GM12878 (cell line): Measurements from ENCODE around the gene FTO. TPM values are rescaled to one million over a fixed set of nuclear protein-coding genes. Genes with fewer than 3 reads are reported as not detected.

ENCODE experiments used
- ATAC-seq: fragments of 200-7000 bp; cut with Tn5 transposase; 3 replicates; pipeline ENCODE4 v1.9.1; 2020; ENCODE audit warnings: mild to moderate bottlenecking, moderate library complexity
- BruUV-seq: library from RNA; stranded (reverse); fragments of 400-500 nt; replicated peaks from 2 replicates; lab custom pipeline; 2021; lab: Mats Ljungman, UMichigan
- CTCF ChIA-PET: fragments of 300-600 bp; sonication (Branson Sonifier 250); formaldehyde crosslinking; extraction: SDS; loops from one replicate; lab custom pipeline; 2021; ENCODE audit warnings: inconsistent platforms; lab: Yijun Ruan, JAX
- POLR2A ChIA-PET: fragments of 350-600 bp; formaldehyde crosslinking; extraction: SDS; loops from one replicate; lab custom pipeline; 2021; ENCODE audit warnings: inconsistent platforms; lab: Charles Lee
- RAD21 ChIA-PET: fragments of 300-600 bp; sonication (Branson Sonifier 250); formaldehyde crosslinking; loops from one replicate; lab custom pipeline; 2023; ENCODE audit warnings: antibody characterized with exemption; ENCODE audit not compliant: unreplicated experiment; lab: Charles Lee
- SMC1A ChIA-PET: fragments of 300-600 bp; sonication (Branson Sonifier 250); formaldehyde crosslinking; loops from one replicate; lab custom pipeline; 2023; ENCODE audit not compliant: unreplicated experiment, uncharacterized antibody; lab: Charles Lee
- DNase-seq: peaks from one replicate; pipeline ENCODE4 v3.0.0-alpha.2; 2011; ENCODE audit warnings: low read depth, low spot score
- FAIRE-seq: peaks from 3 replicates; lab custom pipeline; 2011; peaks lifted over from hg19 to GRCh38; lab: Jason Lieb, UNC
- H2AFZ ChIP-seq: 2 replicates; pipeline ENCODE4 v1.6.0; 2011; ENCODE audit warnings: low read depth, low read length, control low read depth; ENCODE audit not compliant: control insufficient read depth
- H3K27ac ChIP-seq: 2 replicates; pipeline ENCODE4 v1.5.1; 2011; ENCODE audit warnings: control low read depth; ENCODE audit not compliant: control insufficient read depth, insufficient read depth
- H3K27me3 ChIP-seq, 2 experiments: replicated peaks in 1 of 2; 2 replicates each; pipeline versions ENCODE4 v1.6.0 to v1.6.1; 2011; ENCODE audit warnings: low read length in 1 of 2; ENCODE audit not compliant: control insufficient read depth in 2 of 2, insufficient read depth in 2 of 2
- H3K36me3 ChIP-seq, 2 experiments: 2 replicates each; pipeline ENCODE4 v1.5.1; 2011; ENCODE audit warnings: low read length in 1 of 2; ENCODE audit not compliant: control insufficient read depth in 2 of 2, insufficient read depth in 2 of 2
- H3K4me1 ChIP-seq: 2 replicates; pipeline ENCODE4 v1.6.1; 2011; ENCODE audit warnings: mild to moderate bottlenecking, low read length, moderate library complexity, mixed read lengths; ENCODE audit not compliant: control insufficient read depth, insufficient read depth
- H3K4me2 ChIP-seq: 2 replicates; pipeline ENCODE4 v1.6.0; 2011; ENCODE audit warnings: control low read depth; ENCODE audit not compliant: control insufficient read depth, insufficient read depth
- H3K4me3 ChIP-seq: fragments of 200-600 bp; sonication (generic); 2 replicates; pipeline ENCODE4 v1.5.1; 2016
- H3K79me2 ChIP-seq: 2 replicates; pipeline ENCODE4 v1.6.0; 2011; ENCODE audit warnings: low read length; ENCODE audit not compliant: control insufficient read depth, insufficient read depth
- H3K9ac ChIP-seq: 2 replicates; pipeline ENCODE4 v1.8.0; 2011; ENCODE audit warnings: low read length, control low read depth, mixed read lengths; ENCODE audit not compliant: control insufficient read depth, insufficient read depth
- H3K9me3 ChIP-seq: replicated peaks from 3 replicates; pipeline ENCODE4 v1.5.1; 2011; ENCODE audit warnings: mild to moderate bottlenecking, low read length; ENCODE audit not compliant: control insufficient read depth, insufficient read depth
- H4K20me1 ChIP-seq: 2 replicates; pipeline ENCODE4 v1.6.0; 2011; ENCODE audit not compliant: control insufficient read depth, insufficient read depth
- ETV6 ChIP-seq, 2 experiments: fragments of 450-650 bp in 1 of 2; IDR thresholded peaks in 1 of 2; conservative IDR thresholded peaks in 1 of 2; 2 replicates each; pipeline ENCODE4 v1.6.1; 2014; ENCODE audit warnings: antibody characterized with exemption in 1 of 2, borderline replicate concordance in 1 of 2, low read depth in 1 of 2, mild to moderate bottlenecking in 1 of 2, moderate library complexity in 1 of 2
- FOS ChIP-seq: IDR thresholded peaks from 3 replicates; pipeline ENCODE4 v1.6.1; 2011; ENCODE audit warnings: borderline replicate concordance; ENCODE audit not compliant: insufficient read length; ENCODE audit errors: extremely low read depth
- IKZF2 ChIP-seq, 2 experiments: fragments of 450-650 bp; IDR thresholded peaks; 2 replicates each; pipeline ENCODE4 v1.6.1; 2017; ENCODE audit warnings: mild to moderate bottlenecking in 2 of 2, moderate library complexity in 2 of 2
- JUNB ChIP-seq: IDR thresholded peaks from 2 replicates; pipeline ENCODE4 v1.6.1; 2016; ENCODE audit warnings: antibody characterized with exemption, mild to moderate bottlenecking
- JUND ChIP-seq: IDR thresholded peaks from 2 replicates; pipeline ENCODE4 v1.6.1; 2012; ENCODE audit warnings: low read depth, mild to moderate bottlenecking, low read length, improper control_type of control experiment, moderate library complexity
- RCOR1 ChIP-seq: conservative IDR thresholded peaks from 2 replicates; pipeline ENCODE4 v1.6.1; 2012; ENCODE audit warnings: low read depth, low read length, improper control_type of control experiment
- SMAD5 ChIP-seq: IDR thresholded peaks from 2 replicates; pipeline ENCODE4 v1.6.1; 2016; ENCODE audit warnings: antibody characterized with exemption, low read depth
- SP1 ChIP-seq: IDR thresholded peaks from one replicate; pipeline ENCODE4 v1.6.1; 2011; ENCODE audit warnings: low read depth, low read length
- ZNF207 ChIP-seq: fragments of 450-650 bp; IDR thresholded peaks from 2 replicates; pipeline ENCODE4 v1.6.1; 2014; ENCODE audit warnings: antibody characterized with exemption, mild to moderate bottlenecking, borderline replicate concordance
- WGBS: methylation state at CpG from one replicate; pipeline ENCODE4 v1.1.6; 2016; ENCODE audit warnings: low lambda C conversion rate; ENCODE audit not compliant: insufficient replicate concordance, insufficient coverage; ENCODE audit errors: missing lambda C conversion rate; 5-methylcytosine and 5-hydroxymethylcytosine counted together
- in situ Hi-C: fragments of 300-500 bp; cut with MboI; formaldehyde crosslinking; loops from 9 replicates; pipeline ENCODE4 v1.14.3; 2018; ENCODE audit warnings: mixed read lengths
- intact Hi-C: fragments of 100-400 bp; cut with micrococcal nuclease; formaldehyde crosslinking; loops from one replicate; pipeline ENCODE4 v1.14.2; 2022; ENCODE audit not compliant: unreplicated experiment
- polyA plus RNA-seq, 11 experiments: library from polyadenylated mRNA; depleted of rRNA in 4 of 11; unstranded in 6 of 11; stranded (reverse) in 5 of 11; fragments of >200 nt; fragmentation: Nextera tagmentation in 4 of 11; fragmentation: Illumina TruSeq in 1 of 11; extraction: Ambion mirVana in 4 of 11; extraction: Trizol in 1 of 11; gene quantifications; 1 replicate in 1 of 11; 2 replicates in 10 of 11; pipeline versions ENCODE4 v1.2.1 to v1.2.3, GENCODE V29; 2011 to 2016; ENCODE audit warnings: inconsistent platforms in 2 of 11, missing spikeins in 2 of 11, low read depth in 1 of 11
- total RNA-seq, 4 experiments: library from RNA; depleted of rRNA in 3 of 4; stranded (reverse); fragments of >200 nt in 3 of 4; fragmentation: Illumina TruSeq in 1 of 4; extraction: Trizol in 1 of 4; gene quantifications; 2 replicates each; pipeline versions ENCODE4 v1.2.1 to v1.2.3, GENCODE V29; 2013 to 2021
- TF ChIP-seq, protein P1 (sequence below): fragments of 450-650 bp; IDR thresholded peaks from 2 replicates; pipeline ENCODE4 v1.6.1; 2016; ENCODE audit warnings: mild to moderate bottlenecking
- TF ChIP-seq, protein P2 (sequence below): fragments of 450-650 bp; IDR thresholded peaks from 2 replicates; pipeline ENCODE4 v1.6.1; 2017; ENCODE audit warnings: mild to moderate bottlenecking, low read depth, inconsistent platforms; ENCODE audit not compliant: poor library complexity, severe bottlenecking
- TF ChIP-seq, protein P3 (sequence below): fragments of 450-650 bp; IDR thresholded peaks from 2 replicates; pipeline ENCODE4 v1.6.1; 2017; ENCODE audit warnings: borderline replicate concordance

FTO gene
- total and polyA plus RNA-seq, 10 of the 15 experiments (the other 5 are each of a cell fraction or from before 2014, with no cell fraction given) = 20.1 to 55.0 (median 47.0) TPM

DNA sequence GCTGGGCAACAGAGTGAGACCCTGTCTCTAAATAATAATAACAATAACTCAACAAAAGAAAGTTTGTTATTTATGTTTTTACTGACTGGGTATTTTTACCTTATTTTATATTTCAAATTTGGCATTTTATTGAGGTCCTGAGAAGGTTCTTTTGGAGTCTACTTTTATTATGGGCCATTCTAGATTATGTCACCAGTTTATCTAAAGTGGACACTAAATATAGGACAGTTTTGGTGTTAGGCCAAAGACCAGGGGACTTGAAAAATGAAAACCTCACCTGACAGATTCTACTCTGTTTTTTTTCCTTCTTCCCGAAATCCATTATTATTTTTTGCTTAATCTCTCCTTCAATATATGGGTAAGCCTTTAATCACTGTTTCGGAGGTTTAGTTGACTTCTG is 8.1 kb downstream of the FTO start:
- no peak for DNase-seq
- Histone ChIP-seq H3K27me3 (no peaks in the 10 kb centered on the region), H3K27ac (no peak overlapping the region), H3K9ac (no peak overlapping the region), H3K79me2 (peaks cover 7% of the 10 kb centered on the region), H3K9me3 (peaks cover 2% of the 10 kb centered on the region; the same call in 2 of the 3 replicates), H3K4me2 (no peak overlapping the region), H3K4me3 (no peak overlapping the region), H3K36me3 (no peaks in the 10 kb centered on the region), H4K20me1 (no peaks in the 10 kb centered on the region), H2AFZ (no peak overlapping the region), H3K4me1 (no peaks in the 10 kb centered on the region)
- no TSS peak for BruUV-seq
- in situ Hi-C loops (no loop called here), intact Hi-C loops (no loop called here)
- TF ChIP-seq, protein P1, sequence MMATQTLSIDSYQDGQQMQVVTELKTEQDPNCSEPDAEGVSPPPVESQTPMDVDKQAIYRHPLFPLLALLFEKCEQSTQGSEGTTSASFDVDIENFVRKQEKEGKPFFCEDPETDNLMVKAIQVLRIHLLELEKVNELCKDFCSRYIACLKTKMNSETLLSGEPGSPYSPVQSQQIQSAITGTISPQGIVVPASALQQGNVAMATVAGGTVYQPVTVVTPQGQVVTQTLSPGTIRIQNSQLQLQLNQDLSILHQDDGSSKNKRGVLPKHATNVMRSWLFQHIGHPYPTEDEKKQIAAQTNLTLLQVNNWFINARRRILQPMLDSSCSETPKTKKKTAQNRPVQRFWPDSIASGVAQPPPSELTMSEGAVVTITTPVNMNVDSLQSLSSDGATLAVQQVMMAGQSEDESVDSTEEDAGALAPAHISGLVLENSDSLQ = no peak
- no peak for TF ChIP-seq JUND
- POLR2A ChIA-PET = no interaction called here
- no peak for ATAC-seq
- WGBS = 95% methylated on average over 2 of the region's 2 CpGs
- RAD21 ChIA-PET = no interaction called here
- CTCF ChIA-PET = interaction anchor here (0.6 kb wide), 1 partner anchor 43 kb away, joined by 3 read pairs; no protein-coding TSS in a partner anchor
- SMC1A ChIA-PET = no interaction called here
- FAIRE-seq = no peak

DNA sequence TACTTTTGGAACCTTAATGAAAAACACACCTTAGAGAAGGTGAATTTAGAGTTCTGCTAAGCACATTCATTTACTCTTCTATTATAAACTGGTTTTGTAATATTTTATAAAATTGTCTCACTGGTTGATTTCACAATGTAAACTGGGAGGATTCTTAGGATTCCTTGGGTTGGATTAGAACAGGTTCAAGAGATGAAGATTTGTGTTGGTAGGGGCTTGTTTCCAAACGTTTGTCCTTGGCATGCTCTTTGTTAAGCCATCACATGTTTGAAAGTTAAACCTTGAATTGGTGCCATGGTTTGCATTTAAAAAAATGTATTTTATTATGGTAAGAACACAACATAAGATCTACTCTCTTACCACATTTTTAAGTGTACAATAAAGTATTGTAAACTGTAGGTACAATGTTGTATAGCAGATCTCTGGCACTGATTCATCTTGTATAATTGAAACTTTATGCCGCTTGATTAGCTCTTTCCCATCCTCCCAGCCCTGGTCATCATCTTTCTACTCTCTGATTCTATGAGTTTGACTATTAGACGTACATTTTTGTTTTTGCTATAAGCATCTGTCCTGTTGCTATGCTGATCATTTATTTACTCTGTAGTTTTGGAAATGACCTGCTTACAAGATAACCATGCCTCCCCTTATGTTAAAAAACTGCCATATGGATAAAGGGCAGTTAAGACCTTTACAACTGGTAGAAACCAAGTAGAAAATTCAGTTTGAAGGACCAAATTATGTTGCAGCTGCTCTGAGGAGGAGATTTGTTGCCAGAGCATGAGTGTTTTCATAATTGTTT is 9.6 kb downstream of the FTO start:
- ATAC-seq (no peak), DNase-seq (no peak), FAIRE-seq (no peak)
- intact Hi-C loops (no loop called here), in situ Hi-C loops (no loop called here)
- ChIA-PET SMC1A (no interaction called here), CTCF (interaction anchor here (0.7 kb wide), 1 partner anchor 29 kb away, joined by 3 read pairs; no protein-coding TSS in a partner anchor), RAD21 (no interaction called here), POLR2A (no interaction called here)
- Histone ChIP-seq H3K27me3 (no peaks in the 10 kb centered on the region), H3K36me3 (no peaks in the 10 kb centered on the region), H2AFZ (no peak overlapping the region), H3K9ac (no peak overlapping the region), H3K27ac (no peak overlapping the region), H4K20me1 (no peaks in the 10 kb centered on the region), H3K9me3 (no peaks in the 10 kb centered on the region; the same call in 1 of the 3 replicates), H3K79me2 (peaks cover 5% of the 10 kb centered on the region), H3K4me3 (no peak overlapping the region), H3K4me2 (no peak overlapping the region), H3K4me1 (no peaks in the 10 kb centered on the region)
- no TSS peak for BruUV-seq
- 69% methylated on average over 3 of the region's 3 CpGs for WGBS
- TF ChIP-seq FOS (no peak), RCOR1 (no peak), ETV6 (conservative IDR thresholded peaks at IDR 0.05 in 1 of 2, IDR thresholded peaks at IDR 0.05 in 1 of 2; ENCODE audit: borderline replicate concordance in 1 of 2, low read depth in 1 of 2) (no peak), IKZF2 (IDR thresholded peaks at IDR 0.05) (no peak), ZNF207 (no peak), SP1 (no peak), JUNB (no peak), SMAD5 (no peak)
- TF ChIP-seq, protein P2, sequence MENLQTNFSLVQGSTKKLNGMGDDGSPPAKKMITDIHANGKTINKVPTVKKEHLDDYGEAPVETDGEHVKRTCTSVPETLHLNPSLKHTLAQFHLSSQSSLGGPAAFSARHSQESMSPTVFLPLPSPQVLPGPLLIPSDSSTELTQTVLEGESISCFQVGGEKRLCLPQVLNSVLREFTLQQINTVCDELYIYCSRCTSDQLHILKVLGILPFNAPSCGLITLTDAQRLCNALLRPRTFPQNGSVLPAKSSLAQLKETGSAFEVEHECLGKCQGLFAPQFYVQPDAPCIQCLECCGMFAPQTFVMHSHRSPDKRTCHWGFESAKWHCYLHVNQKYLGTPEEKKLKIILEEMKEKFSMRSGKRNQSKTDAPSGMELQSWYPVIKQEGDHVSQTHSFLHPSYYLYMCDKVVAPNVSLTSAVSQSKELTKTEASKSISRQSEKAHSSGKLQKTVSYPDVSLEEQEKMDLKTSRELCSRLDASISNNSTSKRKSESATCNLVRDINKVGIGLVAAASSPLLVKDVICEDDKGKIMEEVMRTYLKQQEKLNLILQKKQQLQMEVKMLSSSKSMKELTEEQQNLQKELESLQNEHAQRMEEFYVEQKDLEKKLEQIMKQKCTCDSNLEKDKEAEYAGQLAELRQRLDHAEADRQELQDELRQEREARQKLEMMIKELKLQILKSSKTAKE = no peak
- TF ChIP-seq, protein P3, sequence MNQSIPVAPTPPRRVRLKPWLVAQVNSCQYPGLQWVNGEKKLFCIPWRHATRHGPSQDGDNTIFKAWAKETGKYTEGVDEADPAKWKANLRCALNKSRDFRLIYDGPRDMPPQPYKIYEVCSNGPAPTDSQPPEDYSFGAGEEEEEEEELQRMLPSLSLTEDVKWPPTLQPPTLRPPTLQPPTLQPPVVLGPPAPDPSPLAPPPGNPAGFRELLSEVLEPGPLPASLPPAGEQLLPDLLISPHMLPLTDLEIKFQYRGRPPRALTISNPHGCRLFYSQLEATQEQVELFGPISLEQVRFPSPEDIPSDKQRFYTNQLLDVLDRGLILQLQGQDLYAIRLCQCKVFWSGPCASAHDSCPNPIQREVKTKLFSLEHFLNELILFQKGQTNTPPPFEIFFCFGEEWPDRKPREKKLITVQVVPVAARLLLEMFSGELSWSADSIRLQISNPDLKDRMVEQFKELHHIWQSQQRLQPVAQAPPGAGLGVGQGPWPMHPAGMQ = no peak
